Kidney (tissue), 14 donors: ENCODE measurements around the gene MPP1. TPM values are rescaled to one million over a fixed set of nuclear protein-coding genes. Genes with fewer than 3 reads are reported as not detected.

Source experiments
- DNase-seq, 5 donors: peaks; one replicate each; pipeline ENCODE4 v3.0.0-alpha.2; 2013 to 2020
- FAIRE-seq: peaks from 2 replicates; lab custom pipeline; 2012; peaks lifted over from hg19 to GRCh38; lab: Jason Lieb, UNC
- H3K27ac ChIP-seq, 2 donors: one replicate each; pipeline ENCODE4 v1.7.0; 2013; ENCODE audit warnings: low read depth in 2 of 2, low read length in 2 of 2, inconsistent platforms in 1 of 2
- H3K27me3 ChIP-seq: one replicate; pipeline ENCODE4 v1.7.1; 2013; ENCODE audit warnings: low read length, inconsistent platforms; ENCODE audit not compliant: control insufficient read depth, insufficient read depth
- H3K36me3 ChIP-seq, 3 donors: one replicate each; pipeline versions ENCODE4 v1.7.0 to v1.7.1; 2013; ENCODE audit warnings: low read length in 3 of 3, control low read depth in 1 of 3, inconsistent platforms in 1 of 3; ENCODE audit not compliant: insufficient read depth in 3 of 3, control insufficient read depth in 2 of 3
- H3K4me1 ChIP-seq, 3 donors: one replicate each; pipeline versions ENCODE4 v1.7.0 to v1.7.1; 2013; ENCODE audit warnings: low read length in 3 of 3, inconsistent platforms in 1 of 3, low read depth in 1 of 3; ENCODE audit not compliant: control insufficient read depth in 2 of 3, insufficient read depth in 2 of 3
- H3K4me3 ChIP-seq, 3 donors: one replicate each; pipeline versions ENCODE4 v1.7.0 to v1.8.1; 2013; ENCODE audit warnings: low read length in 3 of 3, control low read depth in 1 of 3, inconsistent platforms in 1 of 3
- H3K9ac ChIP-seq, 3 donors: one replicate each; pipeline versions ENCODE4 v1.7.0 to v1.7.1; 2013; ENCODE audit warnings: low read length in 3 of 3, control low read depth in 1 of 3, inconsistent platforms in 1 of 3
- H3K9me3 ChIP-seq, 3 donors: one replicate each; pipeline versions ENCODE4 v1.7.0 to v1.7.1; 2013; ENCODE audit warnings: low read length in 3 of 3, control low read depth in 1 of 3, inconsistent platforms in 1 of 3; ENCODE audit not compliant: control insufficient read depth in 2 of 3, insufficient read depth in 1 of 3
- CTCF ChIP-seq: IDR thresholded peaks from 3 replicates; pipeline ENCODE4 v1.5.1; 2012; ENCODE audit warnings: mild to moderate bottlenecking, moderate library complexity, borderline replicate concordance; ENCODE audit not compliant: insufficient read depth; ENCODE audit errors: extremely low read depth
- intact Hi-C: fragments of 100-400 bp; cut with DNase I; formaldehyde crosslinking; loops from one replicate; pipeline ENCODE4 v1.11.1; 2022
- polyA plus RNA-seq: library from polyadenylated mRNA; stranded (reverse); fragments of 350-450 nt; fragmentation: Illumina TruSeq; extraction: RNeasy Lipid Tissue Mini Kit (QIAGEN cat#74804); gene quantifications from one replicate; pipeline ENCODE4 v1.2.3, GENCODE V29; 2014; ENCODE audit warnings: low read depth, low replicate concordance; ENCODE audit not compliant: insufficient read depth
- total RNA-seq: library from RNA; stranded (reverse); fragmentation: NEBNext Ultra II Directional; extraction: Animal tissue kit (Norgen Biotek cat#: 25700); gene quantifications from one replicate; pipeline ENCODE4 v1.2.1, GENCODE V29; 2021
- donor health status: control.
- donor health status: control.
- donor health status: control.
- donor health status: control.
- donor health status: control.
- donor health status: DM: yes; HTN: yes; CAD: no.
- donor health status: Normal renal cell carcinoma (clear cell type).

MPP1 gene
- total and polyA plus RNA-seq, 2 donors from 2014 or later = 47.0 to 76.4 TPM

GRCh38 chrX:154829926-154830442 lies 24.7 kb upstream of the MPP1 start:
- no peaks in the 10 kb centered on the region for H3K9me3 ChIP-seq
- intact Hi-C loops = no loop called here
- no peaks in the 10 kb centered on the region for H3K36me3 ChIP-seq
- no peaks in the 10 kb centered on the region for H3K4me1 ChIP-seq
- no peak overlapping the region for H3K4me3 ChIP-seq
- no peak for TF ChIP-seq CTCF
- DNase-seq (no peak), FAIRE-seq (no peak)
- H3K27me3 ChIP-seq = no peaks in the 10 kb centered on the region
- H3K27ac ChIP-seq = no peak overlapping the region
- H3K9ac ChIP-seq = no peak overlapping the region

- H3K4me3 ChIP-seq = no peak overlapping the region
- no peak overlapping the region for H3K9ac ChIP-seq
- DNase-seq = no peak
- H3K4me1 ChIP-seq = no peaks in the 10 kb centered on the region
- no peaks in the 10 kb centered on the region for H3K27me3 ChIP-seq
- H3K27ac ChIP-seq = no peak overlapping the region
- intact Hi-C loops = no loop called here
- no peaks in the 10 kb centered on the region for H3K9me3 ChIP-seq
- no peak for TF ChIP-seq CTCF
- FAIRE-seq = no peak
- H3K36me3 ChIP-seq = no peaks in the 10 kb centered on the region
Observed at GRCh38 chrX:154829134-154829533, 23.8 kb upstream of the MPP1 start.

GRCh38 chrX:154828016-154828408 lies 22.7 kb upstream of the MPP1 start:
- Histone ChIP-seq H3K9ac (no peak overlapping the region), H3K36me3 (no peaks in the 10 kb centered on the region), H3K27ac (no peak overlapping the region), H3K27me3 (no peaks in the 10 kb centered on the region), H3K4me1 (no peaks in the 10 kb centered on the region), H3K4me3 (no peak overlapping the region), H3K9me3 (no peaks in the 10 kb centered on the region)
- intact Hi-C loops = no loop called here
- FAIRE-seq = no peak
- no peak for TF ChIP-seq CTCF
- no peak for DNase-seq
